Lower lobe of right lung (tissue), 2 donors: ENCODE measurements around the gene MATR3. TPM values are rescaled to one million over a fixed set of nuclear protein-coding genes. Genes with fewer than 3 reads are reported as not detected.

ENCODE experiments used
- ATAC-seq, 2 donors: fragments of 200-7000 bp; cut with Tn5 transposase; one replicate each; pipeline ENCODE4 v1.9.1; 2020 to 2022; ENCODE audit warnings: mild to moderate bottlenecking in 2 of 2, moderate library complexity in 2 of 2
- DNase-seq: peaks from one replicate; pipeline ENCODE4 v3.0.0-alpha.2; 2020
- H3K27ac ChIP-seq: fragments of 200-600 bp; one replicate; pipeline ENCODE4 v1.8.0; 2022
- H3K27me3 ChIP-seq: fragments of 200-600 bp; one replicate; pipeline ENCODE4 v1.8.0; 2022; ENCODE audit warnings: low read depth
- H3K36me3 ChIP-seq: fragments of 200-600 bp; one replicate; pipeline ENCODE4 v1.8.0; 2022; ENCODE audit warnings: mild to moderate bottlenecking
- H3K4me1 ChIP-seq: fragments of 200-600 bp; one replicate; pipeline ENCODE4 v1.8.0; 2022
- H3K4me3 ChIP-seq: fragments of 200-600 bp; one replicate; pipeline ENCODE4 v1.8.0; 2022; ENCODE audit warnings: mild to moderate bottlenecking
- H3K9me3 ChIP-seq: fragments of 200-600 bp; one replicate; pipeline ENCODE4 v1.8.0; 2022
- CTCF ChIP-seq: fragments of 200-600 bp; IDR thresholded peaks from one replicate; pipeline ENCODE4 v1.8.0; 2022; ENCODE audit warnings: antibody characterized with exemption, mild to moderate bottlenecking
- intact Hi-C: fragments of 100-400 bp; cut with DNase I; formaldehyde crosslinking; loops from one replicate; pipeline ENCODE4 v1.11.0; 2022
- total RNA-seq: library from RNA; stranded (reverse); fragmentation: NEBNext Ultra II Directional; extraction: Animal tissue kit (Norgen Biotek cat#: 25700); gene quantifications from one replicate; pipeline ENCODE4 v1.2.1, GENCODE V29; 2021
- donor health status: DM: no; HTN: yes; CAD: no; lungs with severe emphysema.

The MATR3 gene
- total RNA-seq, 1 donor from 2014 or later, result 176 TPM

DNA sequence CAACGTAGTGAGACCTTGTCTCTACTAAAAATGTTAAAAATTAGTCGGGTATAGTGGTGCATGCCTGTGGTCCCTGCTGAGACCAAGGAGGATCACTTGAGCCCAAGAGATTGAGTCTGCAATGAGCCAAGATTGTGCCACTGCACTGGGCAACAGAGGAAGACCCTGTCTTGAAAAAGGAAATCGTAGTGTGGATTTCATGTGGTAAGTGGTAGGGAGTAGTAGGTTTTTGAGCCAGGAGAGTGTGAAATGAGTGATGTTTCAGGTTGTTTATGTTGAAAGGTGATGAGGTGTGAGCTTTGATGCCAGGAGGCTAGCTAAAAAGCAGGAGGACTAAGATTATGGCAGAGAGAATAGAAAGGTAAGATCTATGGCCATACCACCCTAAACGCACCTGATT lies 5.9 kb downstream of the MATR3 start:
- no peak for ATAC-seq
- TF ChIP-seq CTCF, result no peak
- intact Hi-C loops, result no loop called here
- Histone ChIP-seq H3K9me3 (no peaks in the 10 kb centered on the region), H3K36me3 (no peaks in the 10 kb centered on the region), H3K4me3 (no peak overlapping the region), H3K27me3 (no peaks in the 10 kb centered on the region), H3K4me1 (peaks cover 97% of the 10 kb centered on the region), H3K27ac (no peak overlapping the region)
- no peak for DNase-seq

DNA sequence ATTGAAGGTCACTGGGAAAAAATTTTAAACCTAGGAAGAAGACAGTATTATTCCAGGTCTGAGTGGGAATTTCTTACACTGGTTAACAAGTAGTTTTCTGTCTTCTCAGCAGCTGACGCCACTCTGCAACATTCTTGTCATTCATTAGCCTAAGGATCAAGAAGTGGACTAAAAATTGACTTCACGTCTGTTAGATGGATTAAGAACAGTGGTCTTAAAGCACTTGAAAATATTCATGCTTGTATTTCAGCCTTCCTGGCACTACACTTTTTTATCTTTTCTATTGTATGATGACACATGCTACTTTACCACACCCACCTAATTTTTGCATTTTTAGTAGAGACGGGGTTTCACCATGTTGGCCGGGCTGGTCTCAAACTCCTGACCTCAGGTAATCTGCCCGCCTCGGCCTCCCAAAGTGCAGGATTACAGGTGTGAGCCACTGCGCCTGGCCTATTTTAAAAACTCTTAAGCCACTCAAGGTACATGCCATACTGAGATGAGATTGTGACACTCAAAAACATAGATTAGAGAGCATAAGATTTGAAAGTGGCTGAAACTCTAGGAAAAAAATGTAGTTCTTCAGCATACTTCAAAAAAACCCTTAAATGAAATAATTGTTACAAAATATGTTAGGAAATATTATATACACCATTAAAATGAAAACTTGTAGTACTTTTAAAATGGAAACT lies 8.4 kb downstream of the MATR3 start:
- DNase-seq, result no peak
- no peaks in the 10 kb centered on the region for H3K9me3 ChIP-seq
- peak; percentile 61 to 75 for ATAC-seq
- no peak overlapping the region for H3K4me3 ChIP-seq
- H3K27me3 ChIP-seq, result no peaks in the 10 kb centered on the region
- H3K4me1 ChIP-seq, result peaks cover 100% of the 10 kb centered on the region
- TF ChIP-seq CTCF, result no peak
- intact Hi-C loops, result no loop called here
- H3K36me3 ChIP-seq, result no peaks in the 10 kb centered on the region
- no peak overlapping the region for H3K27ac ChIP-seq

DNA sequence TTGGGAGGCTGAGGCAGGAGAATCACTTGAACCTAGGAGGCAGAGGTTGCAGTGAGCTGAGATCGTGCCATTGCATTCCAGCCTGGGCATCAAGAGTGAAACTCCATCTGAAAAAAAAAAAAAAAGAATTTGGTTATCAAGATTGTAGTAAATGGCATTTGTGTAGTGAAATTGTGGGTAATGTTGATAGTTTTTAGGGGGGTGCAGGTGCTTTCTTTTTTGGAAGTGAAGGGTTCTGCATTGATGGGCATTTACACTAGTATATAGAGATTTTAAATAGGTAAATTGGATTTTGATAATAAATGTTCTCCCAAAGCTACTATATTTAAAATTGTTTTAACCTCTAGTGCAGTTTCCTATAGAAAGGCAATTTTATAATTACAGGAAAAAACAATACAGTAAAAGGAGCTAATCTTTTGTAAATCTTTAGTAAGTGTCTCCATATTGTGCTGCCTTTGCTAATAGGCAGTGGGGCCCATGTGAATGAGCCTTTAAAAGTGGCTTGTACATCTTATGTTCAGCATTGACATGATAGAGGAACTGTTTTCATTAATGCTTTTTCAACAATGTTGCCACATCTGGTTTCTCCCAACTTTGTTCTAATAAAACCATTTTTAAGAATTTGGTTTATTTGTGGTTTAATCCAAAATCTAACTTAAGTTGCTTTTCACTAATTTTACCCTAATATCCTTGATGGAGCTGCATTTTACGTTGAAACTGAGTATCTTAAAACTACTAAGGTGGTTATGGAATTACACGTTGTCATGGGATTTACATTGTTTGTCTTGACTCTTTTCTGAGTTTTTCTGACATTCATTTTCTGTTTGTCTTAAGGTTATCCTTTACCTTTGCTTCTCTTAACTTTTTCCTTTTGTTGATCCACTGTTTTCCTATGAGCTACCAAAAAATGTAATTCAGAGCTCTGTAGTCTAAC lies 11.1 kb downstream of the MATR3 start:
- ATAC-seq, result no peak
- H3K4me1 ChIP-seq, result peaks cover 99% of the 10 kb centered on the region
- H3K27ac ChIP-seq, result no peak overlapping the region
- no peaks in the 10 kb centered on the region for H3K27me3 ChIP-seq
- TF ChIP-seq CTCF, result no peak
- no peaks in the 10 kb centered on the region for H3K9me3 ChIP-seq
- intact Hi-C loops, result no loop called here
- DNase-seq, result no peak
- H3K36me3 ChIP-seq, result no peaks in the 10 kb centered on the region
- no peak overlapping the region for H3K4me3 ChIP-seq

DNA sequence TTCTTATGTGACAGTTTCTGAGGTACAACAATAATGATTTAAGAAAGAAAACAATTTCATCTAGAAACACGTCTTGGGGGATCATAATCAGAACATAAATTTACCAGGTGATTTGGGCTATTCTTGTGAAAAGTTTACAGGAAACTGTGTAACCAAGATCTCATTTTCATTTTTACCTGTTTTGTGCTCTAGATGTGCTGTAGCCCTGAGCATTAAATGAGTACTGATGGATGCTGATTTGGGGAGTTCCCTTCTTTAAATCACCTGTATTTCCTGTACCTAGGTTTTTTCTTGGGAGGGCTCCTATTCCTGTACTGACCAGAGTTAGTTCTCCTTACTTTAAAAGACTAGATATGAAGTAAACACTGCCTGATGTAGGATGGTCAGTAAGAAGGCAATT lies 12.7 kb downstream of the MATR3 start:
- no peak overlapping the region for H3K4me3 ChIP-seq
- no peak overlapping the region for H3K27ac ChIP-seq
- no peaks in the 10 kb centered on the region for H3K9me3 ChIP-seq
- ATAC-seq, result no peak
- H3K36me3 ChIP-seq, result no peaks in the 10 kb centered on the region
- H3K4me1 ChIP-seq, result peaks cover 97% of the 10 kb centered on the region
- intact Hi-C loops, result no loop called here
- TF ChIP-seq CTCF, result no peak
- no peak for DNase-seq
- H3K27me3 ChIP-seq, result no peaks in the 10 kb centered on the region

DNA sequence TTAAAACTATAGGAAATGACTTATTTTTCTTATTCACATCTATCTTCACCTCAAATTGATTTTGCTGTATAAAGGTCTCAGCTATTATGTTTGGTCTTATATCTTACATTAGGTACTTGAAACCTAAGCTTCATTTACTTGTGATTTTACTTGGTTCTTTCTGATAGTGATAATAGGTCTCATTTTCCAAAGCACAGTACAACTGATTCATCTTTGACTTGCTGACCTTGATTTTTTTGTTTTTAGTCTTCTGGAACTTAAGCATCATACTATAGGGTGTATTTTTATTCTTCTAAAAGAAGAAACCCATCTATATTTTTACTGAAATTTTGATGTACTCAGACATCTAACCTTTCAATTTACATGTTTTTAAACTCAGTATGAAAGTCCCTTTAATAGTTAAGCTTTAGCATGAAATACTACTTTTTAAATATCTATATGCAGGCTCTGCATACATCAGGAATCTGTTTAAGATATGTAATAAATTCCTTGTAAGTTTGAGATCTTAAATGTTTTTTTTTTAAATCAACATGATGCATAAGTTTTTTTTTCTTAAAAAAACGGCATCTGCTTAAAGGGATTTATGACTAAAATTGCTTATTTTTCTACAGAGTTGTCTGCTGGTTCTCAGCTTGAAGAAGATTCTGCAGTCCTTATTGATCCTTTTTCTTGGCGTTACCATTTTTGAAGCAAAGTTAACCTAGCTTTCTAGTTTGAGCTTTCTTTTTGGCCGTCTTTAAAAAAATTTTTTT lies 13.3 kb downstream of the MATR3 start:
- no peak overlapping the region for H3K27ac ChIP-seq
- ATAC-seq, result no peak
- no peak for DNase-seq
- H3K36me3 ChIP-seq, result no peaks in the 10 kb centered on the region
- no peaks in the 10 kb centered on the region for H3K9me3 ChIP-seq
- TF ChIP-seq CTCF, result no peak
- H3K27me3 ChIP-seq, result no peaks in the 10 kb centered on the region
- intact Hi-C loops, result no loop called here
- H3K4me3 ChIP-seq, result no peak overlapping the region
- H3K4me1 ChIP-seq, result peaks cover 93% of the 10 kb centered on the region
